GM10248 (cell line): ENCODE results near the gene MS4A3.
A peak's percentile ranks its signal among the peaks of the same experiment; 100 is the strongest.
"Not testable (repeated sequence)": the region's sequence is repeated elsewhere in the genome, so short reads cannot be mapped to it uniquely, and the experiment has no call there.

Experiments used
- CTCF ChIA-PET: fragments of 300-600 bp; sonication (Branson Sonifier 250); formaldehyde crosslinking; extraction: SDS; loops from one replicate; lab custom pipeline; 2021; ENCODE audit warnings: antibody characterized with exemption; lab: Yijun Ruan, JAX
- POLR2A ChIA-PET: fragments of 350-650 bp; sonication (Branson Sonifier 250); formaldehyde crosslinking; extraction: SDS; loops from one replicate; lab custom pipeline; 2020; ENCODE audit warnings: antibody characterized with exemption; lab: Yijun Ruan, JAX
- DNase-seq: peaks from one replicate; pipeline ENCODE4 v3.0.0; 2012; ENCODE audit errors: extremely low spot score
- TF ChIP-seq, protein P1 (sequence below): IDR thresholded peaks from 2 replicates; pipeline ENCODE4 v1.5.1; 2012; ENCODE audit warnings: mild to moderate bottlenecking, low read depth; ENCODE audit errors: extremely low read depth, missing control alignments, control extremely low read depth

MS4A3 gene

DNA sequence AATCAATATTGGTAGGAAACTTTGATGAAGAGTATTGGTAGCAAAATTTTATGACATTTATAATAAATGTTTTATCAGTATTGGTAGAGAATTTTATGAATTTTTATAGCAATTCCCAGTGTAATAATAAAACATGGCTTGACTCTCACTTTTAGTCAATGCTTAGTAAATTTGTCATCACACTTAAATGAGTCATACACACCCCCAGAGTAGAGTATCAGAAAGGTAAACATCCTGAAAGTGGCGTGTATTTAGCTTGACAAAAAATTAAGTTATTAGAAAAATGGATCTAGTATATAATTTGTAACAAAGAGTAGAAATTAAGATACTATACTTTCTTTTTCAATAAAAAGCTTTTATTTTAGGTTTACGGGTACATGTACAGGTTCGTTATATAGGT, 2.6 kb downstream of the MS4A3 start:
- TF ChIP-seq, protein P1, sequence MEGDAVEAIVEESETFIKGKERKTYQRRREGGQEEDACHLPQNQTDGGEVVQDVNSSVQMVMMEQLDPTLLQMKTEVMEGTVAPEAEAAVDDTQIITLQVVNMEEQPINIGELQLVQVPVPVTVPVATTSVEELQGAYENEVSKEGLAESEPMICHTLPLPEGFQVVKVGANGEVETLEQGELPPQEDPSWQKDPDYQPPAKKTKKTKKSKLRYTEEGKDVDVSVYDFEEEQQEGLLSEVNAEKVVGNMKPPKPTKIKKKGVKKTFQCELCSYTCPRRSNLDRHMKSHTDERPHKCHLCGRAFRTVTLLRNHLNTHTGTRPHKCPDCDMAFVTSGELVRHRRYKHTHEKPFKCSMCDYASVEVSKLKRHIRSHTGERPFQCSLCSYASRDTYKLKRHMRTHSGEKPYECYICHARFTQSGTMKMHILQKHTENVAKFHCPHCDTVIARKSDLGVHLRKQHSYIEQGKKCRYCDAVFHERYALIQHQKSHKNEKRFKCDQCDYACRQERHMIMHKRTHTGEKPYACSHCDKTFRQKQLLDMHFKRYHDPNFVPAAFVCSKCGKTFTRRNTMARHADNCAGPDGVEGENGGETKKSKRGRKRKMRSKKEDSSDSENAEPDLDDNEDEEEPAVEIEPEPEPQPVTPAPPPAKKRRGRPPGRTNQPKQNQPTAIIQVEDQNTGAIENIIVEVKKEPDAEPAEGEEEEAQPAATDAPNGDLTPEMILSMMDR: no peak
- CTCF ChIA-PET: no interaction called here
- DNase-seq: no peak
- POLR2A ChIA-PET: no interaction called here

DNA sequence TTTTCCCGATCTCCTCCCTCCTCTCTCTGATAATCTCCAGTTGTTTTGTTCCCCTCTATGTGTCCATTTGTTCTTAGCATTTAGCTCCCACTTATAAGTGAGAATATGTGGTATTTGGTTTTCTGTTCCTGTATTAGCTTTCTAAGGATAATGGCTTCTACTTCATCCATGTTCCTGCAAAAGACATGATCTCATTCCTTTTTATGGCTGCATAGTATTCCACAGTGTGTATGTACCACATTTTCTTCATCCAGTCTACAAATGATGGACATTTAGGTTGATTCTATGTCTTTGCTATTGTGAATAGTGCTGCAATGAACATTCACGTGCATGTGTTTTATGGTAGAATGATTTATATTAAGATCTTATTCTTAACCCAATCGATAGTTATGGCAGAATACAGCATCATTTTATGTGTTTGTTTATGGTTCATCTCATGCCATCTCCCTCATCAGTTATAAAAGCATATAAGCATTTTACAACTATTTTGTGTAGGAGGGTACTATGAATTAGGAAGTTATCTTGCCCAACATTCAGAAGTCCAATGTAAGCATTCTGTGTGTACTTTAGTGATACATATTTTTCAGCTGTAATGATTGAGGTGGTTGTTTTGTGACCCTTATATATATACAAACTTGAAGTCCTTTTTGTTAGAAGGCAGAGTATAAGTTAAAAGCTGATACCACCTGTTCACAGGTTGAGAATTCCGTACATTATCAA, 3.2 kb downstream of the MS4A3 start:
- no peak for DNase-seq
- TF ChIP-seq, protein P1: no peak
- ChIA-PET CTCF (no interaction called here), POLR2A (no interaction called here)

GRCh38 chr11:60064111-60064510, 7.6 kb downstream of the MS4A3 start:
- TF ChIP-seq, protein P1: no peak
- peak; percentile 14 for DNase-seq
- ChIA-PET CTCF (no interaction called here), POLR2A (no interaction called here)

DNA sequence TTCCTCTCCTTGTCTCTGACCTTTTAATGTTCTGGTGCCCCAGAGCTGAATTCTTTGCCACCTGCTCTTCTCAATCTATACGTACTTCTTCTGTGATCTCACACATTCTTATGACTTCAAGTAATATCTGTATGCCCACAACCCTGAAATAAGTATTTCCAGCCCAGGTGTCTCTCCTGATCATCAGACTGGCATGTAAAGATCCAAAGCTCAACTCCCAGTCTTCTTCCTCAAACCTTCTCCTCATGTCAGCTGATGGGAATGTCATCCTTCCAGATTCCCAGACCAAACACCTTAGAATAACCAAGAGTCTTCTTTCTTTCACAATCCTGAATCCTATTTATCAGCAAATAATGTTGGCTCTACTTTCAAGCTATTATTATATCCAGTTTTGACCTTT, 9.3 kb downstream of the MS4A3 start:
- no peak for DNase-seq
- TF ChIP-seq, protein P1: no peak
- ChIA-PET POLR2A (no interaction called here), CTCF (interaction anchor here (1.5 kb wide), 1 partner anchor 8 kb away, joined by 5 read pairs; the partner anchor contains the start of gene MS4A3)

DNA sequence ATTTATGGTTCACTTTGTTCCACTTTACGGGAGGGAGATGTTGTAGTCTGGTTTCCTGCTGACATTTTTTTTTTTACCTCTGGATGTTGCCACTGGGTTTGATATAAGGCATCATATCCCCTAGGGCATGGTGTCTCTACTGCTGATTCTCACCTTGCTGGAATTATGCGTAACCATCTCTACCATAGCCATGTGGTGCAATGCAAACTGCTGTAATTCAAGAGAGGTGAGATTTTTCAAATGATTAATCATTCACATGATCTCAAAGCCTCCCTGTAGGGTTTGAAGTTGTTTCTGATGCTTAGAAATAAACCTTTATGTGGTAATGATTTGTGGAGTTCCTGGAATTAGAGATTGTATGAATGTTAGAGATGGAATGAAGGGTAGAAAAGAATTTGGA, 13.0 kb downstream of the MS4A3 start:
- TF ChIP-seq, protein P1: no peak
- DNase-seq: no peak
- POLR2A ChIA-PET: no interaction called here
- CTCF ChIA-PET: no interaction called here

DNA sequence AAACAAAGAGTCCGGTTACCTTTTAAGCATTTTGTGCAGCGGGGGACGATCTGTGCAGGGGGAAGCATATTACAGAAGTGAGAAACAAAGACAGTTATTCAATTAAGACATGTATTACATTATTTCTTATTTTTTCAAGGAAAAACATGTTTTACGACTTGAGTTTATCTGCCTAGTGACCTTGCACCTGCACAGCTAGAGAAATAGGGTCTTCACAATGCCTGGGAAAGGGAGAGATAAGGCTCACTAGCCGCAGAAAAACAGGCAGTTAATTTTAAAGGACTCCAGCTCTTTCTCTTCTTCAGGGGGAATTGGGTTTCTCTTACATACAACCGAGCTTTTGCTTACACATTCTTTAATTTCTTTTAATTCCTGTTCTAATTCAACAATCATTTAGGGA, 15.2 kb downstream of the MS4A3 start:
- CTCF ChIA-PET, POLR2A ChIA-PET: not testable (repeated sequence)

GRCh38 chr11:60077216-60077817, 20.9 kb downstream of the MS4A3 start:
- TF ChIP-seq, protein P1: no peak
- CTCF ChIA-PET: interaction anchor here (1.0 kb wide), 1 partner anchor 174 kb away, joined by 3 read pairs; no protein-coding TSS in a partner anchor
- POLR2A ChIA-PET: no interaction called here
- no peak for DNase-seq

More for the DNA sequence above, 15.2 kb downstream of the MS4A3 start:
- not testable (repeated sequence) for DNase-seq
